IMR-90 (cell line): ENCODE data around the gene PIEZO2. TPM values are rescaled to one million over a fixed set of nuclear protein-coding genes. Genes with fewer than 3 reads are reported as not detected.

Source experiments
- ATAC-seq: fragments of 200-7000 bp; cut with Tn5 transposase; 2 replicates; pipeline ENCODE4 v1.9.1; 2020; ENCODE audit warnings: low read depth, mild to moderate bottlenecking, moderate library complexity
- BruUV-seq: library from RNA; stranded (reverse); fragments of 400-500 nt; replicated peaks from 2 replicates; lab custom pipeline; 2021; lab: Mats Ljungman, UMichigan
- CTCF ChIA-PET: fragments of 300-600 bp; formaldehyde crosslinking; extraction: SDS; loops from one replicate; lab custom pipeline; 2021; ENCODE audit warnings: antibody characterized with exemption; lab: Yijun Ruan, JAX
- POLR2A ChIA-PET: fragments of 300-600 bp; sonication (Branson Sonifier 250); formaldehyde crosslinking; loops from one replicate; lab custom pipeline; 2022; ENCODE audit warnings: antibody characterized with exemption; ENCODE audit not compliant: unreplicated experiment; lab: Charles Lee
- DNase-seq: peaks from one replicate; pipeline ENCODE4 v3.0.0; 2013
- H2AFZ ChIP-seq: replicated peaks from 2 replicates; pipeline ENCODE3; 2013; ENCODE audit warnings: low read length, mild to moderate bottlenecking; ENCODE audit not compliant: poor library complexity
- H2AK5ac ChIP-seq: 2 replicates; pipeline ENCODE4 v1.6.1; 2013; ENCODE audit warnings: low read depth, low read length, inconsistent platforms
- H2AK9ac ChIP-seq: replicated peaks from 2 replicates; pipeline ENCODE3; 2013; ENCODE audit warnings: mild to moderate bottlenecking, low read depth, low read length, moderate library complexity; ENCODE audit not compliant: poor library complexity
- H2BK120ac ChIP-seq: 2 replicates; pipeline ENCODE4 v1.6.1; 2013; ENCODE audit warnings: low read depth, low read length, inconsistent platforms
- H2BK15ac ChIP-seq: 3 replicates; pipeline ENCODE4 v1.6.1; 2013; ENCODE audit warnings: low read depth, low read length, inconsistent platforms
- H2BK20ac ChIP-seq: 2 replicates; pipeline ENCODE4 v1.6.1; 2013; ENCODE audit warnings: low read depth, mild to moderate bottlenecking, inconsistent platforms, low read length, moderate library complexity
- H2BK5ac ChIP-seq: 2 replicates; pipeline ENCODE4 v1.6.1; 2013; ENCODE audit warnings: mild to moderate bottlenecking, low read depth, low read length, inconsistent platforms; ENCODE audit not compliant: poor library complexity, severe bottlenecking
- H3K14ac ChIP-seq: replicated peaks from 2 replicates; pipeline ENCODE4 v1.6.1; 2013; ENCODE audit warnings: low read depth, low read length, inconsistent platforms
- H3K18ac ChIP-seq: 2 replicates; pipeline ENCODE4 v1.6.1; 2013; ENCODE audit warnings: low read depth, low read length, control low read depth
- H3K23ac ChIP-seq: 2 replicates; pipeline ENCODE4 v1.6.1; 2013; ENCODE audit warnings: low read depth, low read length, inconsistent platforms
- H3K27ac ChIP-seq: 2 replicates; pipeline ENCODE4 v1.5.1; 2013; ENCODE audit warnings: mild to moderate bottlenecking, control low read depth, low read length; ENCODE audit not compliant: insufficient read depth
- H3K27me3 ChIP-seq: 2 replicates; pipeline ENCODE4 v1.6.1; 2013; ENCODE audit warnings: low read length; ENCODE audit not compliant: control insufficient read depth, insufficient read depth
- H3K36me3 ChIP-seq: 2 replicates; pipeline ENCODE4 v1.6.1; 2013; ENCODE audit warnings: low read length, mixed read lengths; ENCODE audit not compliant: control insufficient read depth, insufficient read depth
- H3K4ac ChIP-seq: 2 replicates; pipeline ENCODE4 v1.6.1; 2013; ENCODE audit warnings: low read depth, low read length, inconsistent platforms
- H3K4me1 ChIP-seq: 2 replicates; pipeline ENCODE4 v1.6.1; 2013; ENCODE audit warnings: low read length, mixed read lengths; ENCODE audit not compliant: control insufficient read depth, insufficient read depth
- H3K4me2 ChIP-seq: 2 replicates; pipeline ENCODE4 v1.6.1; 2013; ENCODE audit warnings: low read depth, mild to moderate bottlenecking, control low read depth, low read length, moderate library complexity
- H3K4me3 ChIP-seq: 2 replicates; pipeline ENCODE4 v1.5.1; 2013; ENCODE audit warnings: low read depth, mild to moderate bottlenecking, control low read depth, low read length, moderate library complexity; ENCODE audit not compliant: insufficient read depth
- H3K56ac ChIP-seq: 2 replicates; pipeline ENCODE4 v1.6.1; 2013; ENCODE audit warnings: low read length, inconsistent platforms; ENCODE audit not compliant: insufficient read depth; ENCODE audit errors: extremely low read depth
- H3K79me1 ChIP-seq, 2 experiments: 2 replicates each; pipeline ENCODE4 v1.6.1; 2013; ENCODE audit warnings: low read length in 2 of 2, inconsistent platforms in 1 of 2, low read depth in 1 of 2
- H3K9ac ChIP-seq: 2 replicates; pipeline ENCODE4 v1.6.1; 2013; ENCODE audit warnings: low read depth, low read length, control low read depth
- H3K9me1 ChIP-seq: 2 replicates; pipeline ENCODE4 v1.6.1; 2013; ENCODE audit warnings: low read length, inconsistent platforms; ENCODE audit not compliant: insufficient read depth
- H3K9me3 ChIP-seq: 2 replicates; pipeline ENCODE4 v1.6.1; 2013; ENCODE audit warnings: low read length; ENCODE audit not compliant: control insufficient read depth, insufficient read depth
- H4K20me1 ChIP-seq: 2 replicates; pipeline ENCODE4 v1.6.1; 2013; ENCODE audit warnings: low read length, inconsistent platforms; ENCODE audit not compliant: insufficient read depth
- H4K5ac ChIP-seq: 2 replicates; pipeline ENCODE4 v1.6.1; 2013; ENCODE audit warnings: mild to moderate bottlenecking, low read depth, low read length, control low read depth
- H4K8ac ChIP-seq, 2 experiments: 2 replicates each; pipeline ENCODE4 v1.6.1; 2013; ENCODE audit warnings: low read depth in 2 of 2, low read length in 2 of 2, control low read depth in 1 of 2, inconsistent platforms in 1 of 2
- H4K91ac ChIP-seq: 2 replicates; pipeline ENCODE4 v1.6.1; 2013; ENCODE audit warnings: low read depth, low read length, inconsistent platforms; ENCODE audit not compliant: insufficient read depth
- BHLHE40 ChIP-seq: fragments of 150-350 bp; IDR thresholded peaks from 2 replicates; pipeline ENCODE4 v1.6.1; 2016; ENCODE audit warnings: mild to moderate bottlenecking, low read depth, low read length
- MAFK ChIP-seq: IDR thresholded peaks from 2 replicates; pipeline ENCODE4 v1.6.1; 2012; ENCODE audit warnings: low read depth, low read length, improper control_type of control experiment
- WGBS, 2 experiments: methylation state at CpG; one replicate each; pipeline versions ENCODE4 v1.1.5 to v1.1.7; 2013; ENCODE audit warnings: missing lambda C conversion rate in 2 of 2; ENCODE audit not compliant: insufficient read length in 1 of 2; ENCODE audit errors: extremely low coverage in 2 of 2; 5-methylcytosine and 5-hydroxymethylcytosine counted together
- dilution Hi-C: fragments of 300-500 bp; cut with HindIII; formaldehyde crosslinking; loops from one replicate; pipeline ENCODE4 v1.14.3; 2018; ENCODE audit warnings: low sequenced_read_pairs; ENCODE audit not compliant: unreplicated experiment
- in situ Hi-C: fragments of 300-500 bp; cut with MboI; formaldehyde crosslinking; loops from 3 replicates; pipeline ENCODE4 v1.14.3; 2019; ENCODE audit warnings: low sequenced_read_pairs, inconsistent platforms, mixed read lengths
- intact Hi-C: fragments of 100-400 bp; cut with micrococcal nuclease; formaldehyde crosslinking; loops from 2 replicates; pipeline ENCODE4 v1.10.0; 2022
- polyA plus RNA-seq, 3 experiments: library from polyadenylated mRNA; depleted of rRNA; stranded (reverse); fragments of >200 nt; gene quantifications; 2 replicates each; pipeline ENCODE4 v1.2.3, GENCODE V29; 2012; ENCODE audit warnings: low replicate concordance in 1 of 3
- total RNA-seq: library from RNA; depleted of rRNA; stranded (reverse); fragments of >200 nt; gene quantifications from 2 replicates; pipeline ENCODE4 v1.2.3, GENCODE V29; 2012

Gene PIEZO2
- total and polyA plus RNA-seq, 2 of the 4 experiments (the other 2 are of a cell fraction), result 2.4 to 4.1 TPM

DNA sequence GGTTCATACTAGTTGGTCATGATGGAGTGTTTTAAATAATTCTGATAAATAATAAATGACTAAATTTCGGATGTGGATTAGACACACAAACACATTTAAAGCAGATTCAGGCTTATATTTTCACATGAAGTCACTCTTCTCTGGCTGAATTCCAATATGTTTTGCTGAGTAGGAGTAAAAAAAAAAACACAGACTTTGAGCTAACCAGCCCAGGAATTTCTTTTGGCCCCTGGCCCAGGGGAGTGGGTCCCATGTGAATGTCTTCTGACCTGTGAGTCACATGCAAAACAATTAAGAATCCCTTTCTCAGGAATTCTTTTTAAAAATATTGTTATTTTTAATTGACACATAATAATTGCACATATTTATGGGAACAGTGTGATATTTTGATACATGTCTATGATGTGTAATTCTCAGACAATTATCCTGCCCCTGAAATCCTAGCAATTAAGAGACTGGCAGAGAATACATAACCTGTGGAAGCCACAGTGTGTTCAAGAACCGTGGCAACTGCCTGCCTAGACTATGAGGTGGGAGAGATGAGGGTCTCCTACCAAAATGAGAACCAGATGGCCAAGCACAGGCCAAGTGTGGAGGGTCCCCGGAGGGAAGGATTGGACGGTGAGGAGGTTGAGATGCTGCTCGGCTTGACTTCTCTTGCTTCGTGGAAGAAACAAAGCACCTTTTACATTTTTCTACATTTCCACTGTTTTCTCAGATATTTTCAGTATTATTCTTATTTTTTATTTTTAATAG lies 236.4 kb downstream of the PIEZO2 start:
- H3K4me2 ChIP-seq, result no peak overlapping the region
- H4K8ac ChIP-seq, result peak overlapping the region in 1 of 2 experiments; percentile 5; a peak in 1 of 4 replicates
- H2AFZ ChIP-seq, result no peak overlapping the region
- H3K79me1 ChIP-seq, result no peaks in the 10 kb centered on the region
- ATAC-seq (peak; percentile 24), DNase-seq (peak; percentile 79)
- H3K27me3 ChIP-seq, result no peaks in the 10 kb centered on the region
- H2BK20ac ChIP-seq, result no peak overlapping the region; the same call in 1 of the 2 replicates
- peak overlapping the region; percentile 86 for H3K14ac ChIP-seq
- dilution Hi-C loops (no loop called here), in situ Hi-C loops (no loop called here), intact Hi-C loops (no loop called here)
- H4K91ac ChIP-seq, result no peak overlapping the region
- ChIA-PET POLR2A (interaction anchor here (0.6 to 0.7 kb wide), 2 partner anchors 10 to 281 kb away, joined by 4 to 5 read pairs; no protein-coding TSS in a partner anchor), CTCF (interaction anchor here (0.6 kb wide), 1 partner anchor 361 kb away, joined by 5 read pairs; no protein-coding TSS in a partner anchor)
- H3K36me3 ChIP-seq, result peaks cover 3% of the 10 kb centered on the region; the same call in 1 of the 2 replicates
- no TSS peak for BruUV-seq
- H3K23ac ChIP-seq, result peak overlapping the region; percentile 29; the same call in 1 of the 2 replicates
- H3K27ac ChIP-seq, result peak overlapping the region; percentile 68
- peak overlapping the region; percentile 85; the same call in 1 of the 2 replicates for H3K4ac ChIP-seq
- no peak overlapping the region for H2BK5ac ChIP-seq
- peak overlapping the region; percentile 90; the same call in 1 of the 3 replicates for H2BK15ac ChIP-seq
- no CpG with 5 or more reads among the region's 6 CpGs for WGBS, 2 experiments
- H4K5ac ChIP-seq, result no peak overlapping the region
- no peaks in the 10 kb centered on the region for H4K20me1 ChIP-seq
- no peak overlapping the region; the same call in 1 of the 2 replicates for H3K18ac ChIP-seq
- H3K9ac ChIP-seq, result no peak overlapping the region
- no peak overlapping the region for H3K4me3 ChIP-seq
- peak overlapping the region; percentile 64; the same call in 1 of the 2 replicates for H2AK5ac ChIP-seq
- no peaks in the 10 kb centered on the region for H3K9me3 ChIP-seq
- H3K9me1 ChIP-seq, result no peaks in the 10 kb centered on the region
- TF ChIP-seq BHLHE40 (no peak), MAFK (peak; percentile 67)
- peaks cover 2% of the 10 kb centered on the region; the same call in 1 of the 2 replicates for H3K4me1 ChIP-seq
- no peak overlapping the region for H3K56ac ChIP-seq
- no peak overlapping the region for H2AK9ac ChIP-seq
- peak overlapping the region; percentile 26; the same call in 1 of the 2 replicates for H2BK120ac ChIP-seq
